ENCODE measurements around the gene MALRD1.

Gene MALRD1

GRCh38 chr10:19048489-19048888 lies at the start of gene MALRD1:
Gene MALRD1 (plus strand): TSS chr10:19048801. CDS start chr10:19048939, 138 bp downstream.
- DNase-seq = no peak

GRCh38 chr10:19003341-19003740 lies 45.3 kb upstream of the MALRD1 start:
- DNase-seq = no peak

GRCh38 chr10:19012111-19012510 lies 36.5 kb upstream of the MALRD1 start:
- DNase-seq = no peak

GRCh38 chr10:19014034-19014433 lies 34.6 kb upstream of the MALRD1 start:
- no peak for DNase-seq

GRCh38 chr10:19014498-19014897 lies 34.1 kb upstream of the MALRD1 start:
- DNase-seq = no peak

GRCh38 chr10:19017116-19017890 lies 31.3 kb upstream of the MALRD1 start:
- no peak for DNase-seq

GRCh38 chr10:19021162-19021561 lies 27.4 kb upstream of the MALRD1 start:
- DNase-seq = no peak

GRCh38 chr10:19024611-19025010 lies 24.0 kb upstream of the MALRD1 start:
- no peak for DNase-seq

- no peak for DNase-seq
Measured at GRCh38 chr10:19031763-19032162, 16.8 kb upstream of the MALRD1 start.

GRCh38 chr10:19033741-19034140 lies 14.9 kb upstream of the MALRD1 start:
- DNase-seq = no peak

- DNase-seq = no peak
Measured at GRCh38 chr10:19041171-19041570, 7.4 kb upstream of the MALRD1 start.

- DNase-seq = no peak
Measured at GRCh38 chr10:19043431-19043830, 5.2 kb upstream of the MALRD1 start.

- DNase-seq = no peak
Measured at GRCh38 chr10:19046679-19047078, 1.9 kb upstream of the MALRD1 start.

- no peak for DNase-seq
Measured at GRCh38 chr10:19048891-19049290, 290 bp downstream of the MALRD1 start.

- no peak for DNase-seq
Measured at GRCh38 chr10:19049567-19049966, 966 bp downstream of the MALRD1 start.

- DNase-seq = no peak
Measured at GRCh38 chr10:19054289-19054835, 5.8 kb downstream of the MALRD1 start.

- no peak for DNase-seq
Measured at GRCh38 chr10:19058046-19058445, 9.4 kb downstream of the MALRD1 start.

- no peak for DNase-seq
Measured at GRCh38 chr10:19063986-19064385, 15.4 kb downstream of the MALRD1 start.

GRCh38 chr10:19071946-19072345 lies 23.3 kb downstream of the MALRD1 start:
- no peak for DNase-seq

- no peak for DNase-seq
Measured at GRCh38 chr10:19077276-19077675, 28.7 kb downstream of the MALRD1 start.

- DNase-seq = no peak
Measured at GRCh38 chr10:19096501-19097073, 48.0 kb downstream of the MALRD1 start.

GRCh38 chr10:19097151-19097550 lies 48.5 kb downstream of the MALRD1 start:
- no peak for DNase-seq

- no peak for DNase-seq
Measured at GRCh38 chr10:19098803-19099202, 50.2 kb downstream of the MALRD1 start.

- no peak for DNase-seq
Measured at GRCh38 chr10:19107406-19107805, 58.8 kb downstream of the MALRD1 start.
